ENCODE measurements around the gene LHPP.

LHPP gene

GRCh38 chr10:124559372-124560132 is 97.9 kb downstream of the LHPP start:
- FAIRE-seq = no peak

- no peak for FAIRE-seq
Observed at GRCh38 chr10:124560377-124561105, 98.9 kb downstream of the LHPP start.

- no peak for FAIRE-seq
Observed at GRCh38 chr10:124561206-124561605, 99.6 kb downstream of the LHPP start.

- no peak for FAIRE-seq
Observed at GRCh38 chr10:124562425-124563060, 100.9 kb downstream of the LHPP start.

GRCh38 chr10:124563320-124564040 is 101.9 kb downstream of the LHPP start:
- FAIRE-seq = no peak

GRCh38 chr10:124564881-124565280 is 103.3 kb downstream of the LHPP start:
- no peak for FAIRE-seq

GRCh38 chr10:124565565-124566221 is 104.1 kb downstream of the LHPP start:
- FAIRE-seq = no peak

GRCh38 chr10:124566222-124566888 is 104.7 kb downstream of the LHPP start:
- no peak for FAIRE-seq

GRCh38 chr10:124566981-124567835 is 105.6 kb downstream of the LHPP start:
- FAIRE-seq = no peak

GRCh38 chr10:124568339-124568738 is 106.7 kb downstream of the LHPP start:
- FAIRE-seq = no peak

- no peak for FAIRE-seq
Observed at GRCh38 chr10:124568848-124569622, 107.4 kb downstream of the LHPP start.

- FAIRE-seq = no peak
Observed at GRCh38 chr10:124569623-124570470, 108.2 kb downstream of the LHPP start.

GRCh38 chr10:124570646-124571045 is 109.0 kb downstream of the LHPP start:
- no peak for FAIRE-seq

- FAIRE-seq = no peak
Observed at GRCh38 chr10:124572751-124573150, 111.1 kb downstream of the LHPP start.

GRCh38 chr10:124573726-124574455 is 112.3 kb downstream of the LHPP start:
- no peak for FAIRE-seq

- FAIRE-seq = no peak
Observed at GRCh38 chr10:124574456-124575070, 112.9 kb downstream of the LHPP start.

GRCh38 chr10:124575107-124576035 is 113.7 kb downstream of the LHPP start:
- FAIRE-seq = no peak
